GM12878 (cell line): ENCODE data around the gene CCDC78. TPM values are rescaled to one million over a fixed set of nuclear protein-coding genes. Genes with fewer than 3 reads are reported as not detected.

Experiments used
- ASH2L ChIP-seq: fragments of 300-600, 200-600 bp; sonication (generic); IDR thresholded peaks from 2 replicates; pipeline ENCODE4 v1.6.1; 2017; ENCODE audit warnings: low read depth, mild to moderate bottlenecking, borderline replicate concordance
- BACH1 ChIP-seq: fragments of 450-650 bp; IDR thresholded peaks from 2 replicates; pipeline ENCODE4 v1.6.1; 2017; ENCODE audit warnings: mild to moderate bottlenecking, borderline replicate concordance
- CEBPB ChIP-seq, 2 experiments: fragments of 150-350 bp in 1 of 2; IDR thresholded peaks; 2 replicates each; pipeline ENCODE4 v1.6.1; 2012 to 2014; ENCODE audit warnings: low read depth in 2 of 2, low read length in 2 of 2, borderline replicate concordance in 1 of 2, inconsistent platforms in 1 of 2
- FOS ChIP-seq: IDR thresholded peaks from 3 replicates; pipeline ENCODE4 v1.6.1; 2011; ENCODE audit warnings: borderline replicate concordance; ENCODE audit not compliant: insufficient read length; ENCODE audit errors: extremely low read depth
- TARDBP ChIP-seq: IDR thresholded peaks from 2 replicates; pipeline ENCODE4 v1.6.1; 2016; ENCODE audit warnings: borderline replicate concordance
- ZBTB11 ChIP-seq: fragments of 450-650 bp; formaldehyde crosslinking; IDR thresholded peaks from 2 replicates; pipeline ENCODE4 v1.5.0; 2022; ENCODE audit warnings: mild to moderate bottlenecking, missing genetic modification characterization
- polyA plus RNA-seq, 11 experiments: library from polyadenylated mRNA; depleted of rRNA in 4 of 11; unstranded in 6 of 11; stranded (reverse) in 5 of 11; fragments of >200 nt; fragmentation: Nextera tagmentation in 4 of 11; fragmentation: Illumina TruSeq in 1 of 11; extraction: Ambion mirVana in 4 of 11; extraction: Trizol in 1 of 11; gene quantifications; 1 replicate in 1 of 11; 2 replicates in 10 of 11; pipeline versions ENCODE4 v1.2.1 to v1.2.3, GENCODE V29; 2011 to 2016; ENCODE audit warnings: inconsistent platforms in 2 of 11, missing spikeins in 2 of 11, low read depth in 1 of 11
- total RNA-seq, 4 experiments: library from RNA; depleted of rRNA in 3 of 4; stranded (reverse); fragments of >200 nt in 3 of 4; fragmentation: Illumina TruSeq in 1 of 4; extraction: Trizol in 1 of 4; gene quantifications; 2 replicates each; pipeline versions ENCODE4 v1.2.1 to v1.2.3, GENCODE V29; 2013 to 2021
- TF ChIP-seq, protein P1 (sequence below): IDR thresholded peaks from 2 replicates; pipeline ENCODE4 v1.6.1; 2012; ENCODE audit warnings: low read depth, low read length, improper control_type of control experiment
- TF ChIP-seq, protein P2 (sequence below): fragments of 450-650 bp; IDR thresholded peaks from 2 replicates; pipeline ENCODE4 v1.6.1; 2018; ENCODE audit warnings: borderline replicate concordance, mild to moderate bottlenecking; ENCODE audit not compliant: partially characterized antibody

CCDC78 gene
- total and polyA plus RNA-seq, 10 of the 15 experiments (the other 5 are each of a cell fraction or from before 2014, with no cell fraction given), result 0.10 to 26.2 (median 5.4) TPM

DNA sequence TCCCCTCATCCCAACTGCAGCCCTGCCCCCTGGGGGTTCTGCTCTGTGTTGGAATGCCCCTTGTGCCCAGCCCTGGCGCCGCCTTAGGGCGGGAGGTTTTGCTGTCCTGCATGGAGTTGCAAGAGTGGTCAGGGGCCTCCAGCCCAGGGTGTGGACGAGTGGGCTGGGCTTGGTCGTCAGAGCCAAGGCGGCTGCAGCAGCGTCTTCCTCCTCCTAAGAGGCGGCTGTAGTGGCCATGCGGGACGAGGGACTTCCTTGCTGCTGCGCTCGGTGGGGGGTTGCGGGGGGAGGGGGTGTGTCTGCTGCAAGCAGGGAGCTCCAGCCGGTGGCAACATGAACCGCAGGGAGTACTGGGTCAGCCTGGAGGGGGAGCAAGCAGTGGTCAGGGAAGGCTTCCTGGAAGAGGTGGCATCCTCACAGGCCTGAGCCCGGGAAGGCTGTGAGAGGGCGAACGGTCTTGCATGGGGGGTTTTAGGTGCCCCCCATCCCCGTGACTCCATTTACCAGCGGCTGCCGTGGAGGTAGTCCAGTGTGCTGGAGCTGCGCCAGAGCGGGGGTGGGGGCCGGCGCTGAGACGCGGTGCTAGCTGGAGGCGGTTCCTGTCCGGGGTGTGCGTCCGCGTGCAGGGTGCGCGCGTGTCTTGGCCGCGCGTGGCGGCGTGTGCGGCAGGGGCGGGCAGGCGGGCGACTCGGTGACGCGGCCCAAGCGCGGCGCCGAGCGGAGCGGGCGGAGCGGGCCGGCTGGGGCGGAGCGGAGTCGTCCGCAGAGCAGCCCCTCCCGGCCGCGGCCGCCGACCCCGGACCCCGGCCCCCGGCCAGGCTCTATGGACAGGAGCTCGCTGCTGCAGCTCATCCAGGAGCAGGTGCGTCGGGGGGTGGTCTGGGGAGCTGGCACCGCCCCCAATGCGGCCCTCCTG lies 51.0 kb downstream of the CCDC78 start, which contains the start of gene RHBDL1 (continued):
- TF ChIP-seq, protein P1, sequence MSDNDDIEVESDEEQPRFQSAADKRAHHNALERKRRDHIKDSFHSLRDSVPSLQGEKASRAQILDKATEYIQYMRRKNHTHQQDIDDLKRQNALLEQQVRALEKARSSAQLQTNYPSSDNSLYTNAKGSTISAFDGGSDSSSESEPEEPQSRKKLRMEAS, result no peak
- TF ChIP-seq ASH2L, result no peak
- no peak for TF ChIP-seq TARDBP
- no peak for TF ChIP-seq ZBTB11 (CRISPR knock-in tag)
- TF ChIP-seq CEBPB (IDR thresholded peaks at IDR 0.05; ENCODE audit: borderline replicate concordance in 1 of 2, low read depth in 2 of 2, low read length in 2 of 2), result no peak
- no peak for TF ChIP-seq FOS
- TF ChIP-seq, protein P2, sequence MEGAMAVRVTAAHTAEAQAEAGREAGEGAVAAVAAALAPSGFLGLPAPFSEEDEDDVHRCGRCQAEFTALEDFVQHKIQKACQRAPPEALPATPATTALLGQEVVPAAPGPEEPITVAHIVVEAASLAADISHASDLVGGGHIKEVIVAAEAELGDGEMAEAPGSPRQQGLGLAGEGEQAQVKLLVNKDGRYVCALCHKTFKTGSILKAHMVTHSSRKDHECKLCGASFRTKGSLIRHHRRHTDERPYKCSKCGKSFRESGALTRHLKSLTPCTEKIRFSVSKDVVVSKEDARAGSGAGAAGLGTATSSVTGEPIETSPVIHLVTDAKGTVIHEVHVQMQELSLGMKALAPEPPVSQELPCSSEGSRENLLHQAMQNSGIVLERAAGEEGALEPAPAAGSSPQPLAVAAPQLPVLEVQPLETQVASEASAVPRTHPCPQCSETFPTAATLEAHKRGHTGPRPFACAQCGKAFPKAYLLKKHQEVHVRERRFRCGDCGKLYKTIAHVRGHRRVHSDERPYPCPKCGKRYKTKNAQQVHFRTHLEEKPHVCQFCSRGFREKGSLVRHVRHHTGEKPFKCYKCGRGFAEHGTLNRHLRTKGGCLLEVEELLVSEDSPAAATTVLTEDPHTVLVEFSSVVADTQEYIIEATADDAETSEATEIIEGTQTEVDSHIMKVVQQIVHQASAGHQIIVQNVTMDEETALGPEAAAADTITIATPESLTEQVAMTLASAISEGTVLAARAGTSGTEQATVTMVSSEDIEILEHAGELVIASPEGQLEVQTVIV, result no peak
- TF ChIP-seq BACH1, result peak; percentile 85; the same call in 1 of the 2 replicates
- TF ChIP-seq, all 136 proteins: peak for 9
